Skeletal muscle tissue (tissue), 4 donors: Measurements from ENCODE around the gene TEX26. TPM values are rescaled to one million over a fixed set of nuclear protein-coding genes. Genes with fewer than 3 reads are reported as not detected.

Experiments
- H3K27ac ChIP-seq: one replicate; pipeline ENCODE4 v1.7.0; 2013; ENCODE audit warnings: mild to moderate bottlenecking, low read depth, low read length, inconsistent platforms
- H3K27me3 ChIP-seq, 3 donors: one replicate each; pipeline ENCODE4 v1.7.0; 2013; ENCODE audit warnings: low read length in 3 of 3; ENCODE audit not compliant: control insufficient read depth in 3 of 3, insufficient read depth in 3 of 3
- H3K36me3 ChIP-seq, 3 donors: one replicate each; pipeline ENCODE4 v1.7.0; 2013; ENCODE audit warnings: low read length in 3 of 3; ENCODE audit not compliant: control insufficient read depth in 3 of 3, insufficient read depth in 3 of 3
- H3K4me1 ChIP-seq, 3 donors: one replicate each; pipeline ENCODE4 v1.7.0; 2013; ENCODE audit warnings: low read length in 3 of 3, mild to moderate bottlenecking in 3 of 3; ENCODE audit not compliant: control insufficient read depth in 3 of 3, insufficient read depth in 3 of 3
- H3K4me3 ChIP-seq, 3 donors: one replicate each; pipeline ENCODE4 v1.7.0; 2013; ENCODE audit warnings: low read length in 3 of 3
- H3K9ac ChIP-seq, 3 donors: one replicate each; pipeline ENCODE4 v1.7.0; 2013; ENCODE audit warnings: low read length in 3 of 3, mild to moderate bottlenecking in 3 of 3, moderate library complexity in 2 of 3, low read depth in 1 of 3
- H3K9me3 ChIP-seq, 3 donors: one replicate each; pipeline ENCODE4 v1.7.0; 2013; ENCODE audit warnings: low read length in 3 of 3; ENCODE audit not compliant: control insufficient read depth in 3 of 3
- total RNA-seq: library from RNA; depleted of rRNA; stranded (reverse); fragments of >200 nt; gene quantifications from one replicate; pipeline ENCODE4 v1.2.3, GENCODE V29; 2014
- donor health status: Osteomylitis.

TEX26 gene
- total RNA-seq, 1 donor from 2014 or later = not detected

DNA sequence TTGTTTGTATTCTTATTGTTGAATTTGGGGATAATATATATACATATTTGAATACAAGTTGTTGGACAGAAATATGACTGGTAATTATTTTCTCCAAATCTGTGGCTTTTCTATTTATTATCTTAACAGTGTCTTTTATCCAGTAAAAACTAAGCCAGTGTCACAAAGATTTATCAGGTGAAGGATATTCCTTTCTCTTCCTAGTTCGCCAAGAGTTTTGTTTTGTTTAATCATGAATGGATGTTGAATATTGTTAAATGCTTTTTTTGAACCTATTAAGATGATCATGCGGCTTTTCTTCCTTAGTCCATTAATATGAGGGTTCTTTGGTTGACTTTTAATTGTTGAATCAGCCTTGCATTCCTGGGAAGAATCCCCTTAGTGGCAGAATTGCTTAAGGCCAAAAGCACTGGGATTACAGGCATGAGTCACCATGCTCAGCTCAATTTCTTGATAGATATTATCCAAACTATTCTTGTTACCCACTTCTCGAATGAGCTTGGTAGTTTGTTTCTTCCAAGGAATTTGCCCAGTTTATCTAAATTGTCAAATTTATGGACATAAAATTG, 53.3 kb downstream of the TEX26 start:
- H3K4me3 ChIP-seq = no peak overlapping the region
- no peak overlapping the region for H3K27ac ChIP-seq
- no peaks in the 10 kb centered on the region for H3K9me3 ChIP-seq
- no peaks in the 10 kb centered on the region for H3K36me3 ChIP-seq
- no peaks in the 10 kb centered on the region for H3K4me1 ChIP-seq
- no peaks in the 10 kb centered on the region for H3K27me3 ChIP-seq
- H3K9ac ChIP-seq = no peak overlapping the region

DNA sequence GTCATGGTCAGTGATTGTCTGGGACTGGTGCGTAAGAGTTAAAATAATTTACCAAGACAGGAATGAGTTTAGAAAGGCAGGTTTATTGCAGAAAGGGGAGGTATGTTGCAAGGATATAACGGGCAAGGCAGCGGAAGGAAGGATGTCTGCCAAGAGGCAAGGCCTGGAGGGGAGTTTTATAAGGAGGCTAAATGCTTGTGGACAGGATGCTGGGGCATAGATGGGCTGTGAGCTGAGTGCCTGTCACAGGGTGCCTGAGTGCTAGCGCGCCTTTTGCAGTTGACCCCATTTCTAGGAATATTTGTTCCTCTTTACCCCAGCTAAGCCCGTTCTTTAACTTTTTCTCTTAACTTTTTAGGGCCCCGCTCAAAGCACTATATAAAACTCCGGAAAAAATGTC, 58.7 kb downstream of the TEX26 start:
- H3K27me3 ChIP-seq = peaks cover 0 to 4% (median 0%) of the 10 kb centered on the region in 3 donors
- no peaks in the 10 kb centered on the region for H3K4me1 ChIP-seq
- no peak overlapping the region for H3K9ac ChIP-seq
- no peak overlapping the region for H3K27ac ChIP-seq
- H3K36me3 ChIP-seq = no peaks in the 10 kb centered on the region
- H3K9me3 ChIP-seq = no peaks in the 10 kb centered on the region
- H3K4me3 ChIP-seq = no peak overlapping the region

DNA sequence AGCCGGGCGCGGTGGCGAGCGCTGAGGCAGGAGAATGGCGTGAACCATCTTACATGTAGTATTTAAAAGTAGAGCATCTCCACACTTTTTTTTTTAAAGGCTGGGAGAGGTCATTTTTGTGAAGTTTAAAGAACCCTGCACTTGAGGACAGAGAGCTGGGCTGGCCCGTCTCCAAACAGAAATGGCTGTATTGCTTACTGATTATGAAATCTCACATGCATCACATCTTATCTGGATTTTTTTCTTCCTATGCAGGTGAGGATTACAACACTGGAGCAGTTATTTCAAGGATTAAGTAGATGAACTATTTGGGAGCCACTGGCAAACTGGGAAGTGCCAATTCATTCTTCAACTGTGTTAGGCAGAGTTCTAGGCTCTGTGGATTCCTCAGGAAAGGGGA, 59.5 kb downstream of the TEX26 start:
- Histone ChIP-seq H3K36me3 (no peaks in the 10 kb centered on the region), H3K4me1 (no peaks in the 10 kb centered on the region), H3K4me3 (no peak overlapping the region), H3K9ac (no peak overlapping the region), H3K9me3 (no peaks in the 10 kb centered on the region), H3K27ac (no peak overlapping the region), H3K27me3 (peaks cover 0 to 4% (median 0%) of the 10 kb centered on the region in 3 donors)

DNA sequence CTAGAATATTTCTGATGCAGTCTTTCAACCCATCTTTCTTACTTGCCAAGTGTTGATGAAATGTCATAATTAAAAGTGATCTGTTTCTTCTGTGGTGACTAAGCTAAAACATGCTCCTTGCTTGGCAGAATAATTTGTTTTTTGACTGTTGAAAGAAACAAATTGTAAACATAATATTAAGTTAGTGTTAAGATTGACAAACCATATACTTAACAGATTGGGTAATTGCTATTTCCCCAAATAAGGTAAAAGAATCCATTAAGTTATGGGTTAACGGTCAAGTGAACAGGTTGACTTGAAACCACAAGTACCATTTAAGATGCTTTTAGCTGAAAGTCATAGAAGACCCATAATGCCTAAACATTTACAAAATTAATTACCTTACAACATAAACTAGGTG, 62.9 kb downstream of the TEX26 start:
- no peak overlapping the region for H3K27ac ChIP-seq
- H3K4me3 ChIP-seq = no peak overlapping the region
- H3K27me3 ChIP-seq = peaks cover 0 to 8% (median 0%) of the 10 kb centered on the region in 3 donors
- H3K9ac ChIP-seq = no peak overlapping the region
- H3K4me1 ChIP-seq = no peaks in the 10 kb centered on the region
- H3K9me3 ChIP-seq = no peaks in the 10 kb centered on the region
- H3K36me3 ChIP-seq = no peaks in the 10 kb centered on the region

DNA sequence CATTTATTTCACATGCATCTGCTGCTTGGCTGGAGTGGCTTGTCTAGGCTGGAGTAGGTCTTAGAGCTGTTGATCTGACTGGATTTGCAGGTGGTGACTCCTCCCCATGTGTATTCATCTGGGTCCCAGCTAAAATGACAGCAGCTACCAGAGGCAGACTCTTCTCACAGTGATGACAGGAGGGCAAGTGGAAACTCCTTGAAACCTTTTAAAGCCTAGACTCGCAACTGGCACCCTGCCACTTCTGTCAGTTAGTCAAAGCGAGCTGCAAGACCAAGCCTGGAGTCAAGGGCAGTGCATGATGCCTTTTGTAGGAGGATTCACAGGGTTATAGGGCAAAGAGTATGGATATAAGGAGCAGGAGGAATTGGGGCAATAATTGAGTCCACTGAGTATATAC, 65.2 kb downstream of the TEX26 start:
- Histone ChIP-seq H3K27me3 (peaks cover 0 to 12% (median 0%) of the 10 kb centered on the region in 3 donors), H3K9ac (no peak overlapping the region), H3K27ac (no peak overlapping the region)

DNA sequence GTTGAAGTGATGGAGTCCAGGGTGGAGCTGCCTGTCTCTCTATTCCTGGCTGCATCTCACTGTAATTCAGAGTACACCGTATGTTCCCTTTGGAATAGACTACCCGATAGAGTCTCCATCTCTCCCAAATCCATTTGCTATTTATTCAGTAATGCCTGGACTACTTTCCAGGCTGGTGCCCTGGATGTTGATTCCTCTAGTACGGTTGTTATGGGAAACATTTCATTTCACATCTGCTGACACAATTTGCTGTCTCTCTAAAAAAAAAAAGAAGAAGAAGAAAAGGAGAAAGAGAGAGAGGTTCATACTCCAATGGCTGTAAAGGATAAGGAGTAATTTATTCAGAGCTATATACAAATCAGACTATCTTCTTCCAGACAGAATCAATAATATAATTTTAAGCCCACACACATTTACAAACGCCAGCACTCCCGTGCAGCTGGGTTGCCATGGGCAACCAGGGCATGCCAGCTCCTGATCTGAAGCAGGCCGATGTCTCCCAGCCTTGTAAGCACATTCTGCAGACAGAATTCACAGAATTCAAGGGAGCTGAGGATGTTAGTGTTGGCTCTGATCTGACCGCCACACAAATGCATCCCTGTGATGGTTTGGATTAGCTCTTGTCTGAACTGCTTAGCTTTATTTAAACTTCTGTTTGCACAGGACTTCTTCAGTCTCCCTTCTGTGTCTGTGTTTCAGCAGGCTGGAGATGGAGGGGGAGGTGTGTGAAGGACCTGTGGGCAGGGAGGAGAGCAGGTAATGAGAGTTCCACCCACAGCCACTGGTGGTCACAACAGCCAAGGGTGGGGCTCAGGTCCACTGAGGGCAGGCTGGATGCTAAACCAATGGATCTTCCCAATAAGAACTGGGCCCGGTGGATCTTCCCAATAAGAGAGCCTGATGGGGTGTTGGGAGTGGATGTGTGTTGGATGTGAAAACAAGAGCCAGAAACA, 66.0 kb downstream of the TEX26 start:
- H3K27ac ChIP-seq = no peak overlapping the region
- no peak overlapping the region for H3K9ac ChIP-seq
- no peak overlapping the region for H3K4me3 ChIP-seq
- peaks cover 0 to 10% (median 0%) of the 10 kb centered on the region in 3 donors for H3K27me3 ChIP-seq
- no peaks in the 10 kb centered on the region for H3K4me1 ChIP-seq
- no peaks in the 10 kb centered on the region for H3K36me3 ChIP-seq
- no peaks in the 10 kb centered on the region for H3K9me3 ChIP-seq

More for the DNA sequence above, 65.2 kb downstream of the TEX26 start:
- Histone ChIP-seq H3K36me3 (no peaks in the 10 kb centered on the region), H3K4me3 (no peak overlapping the region), H3K9me3 (no peaks in the 10 kb centered on the region), H3K4me1 (no peaks in the 10 kb centered on the region)

DNA sequence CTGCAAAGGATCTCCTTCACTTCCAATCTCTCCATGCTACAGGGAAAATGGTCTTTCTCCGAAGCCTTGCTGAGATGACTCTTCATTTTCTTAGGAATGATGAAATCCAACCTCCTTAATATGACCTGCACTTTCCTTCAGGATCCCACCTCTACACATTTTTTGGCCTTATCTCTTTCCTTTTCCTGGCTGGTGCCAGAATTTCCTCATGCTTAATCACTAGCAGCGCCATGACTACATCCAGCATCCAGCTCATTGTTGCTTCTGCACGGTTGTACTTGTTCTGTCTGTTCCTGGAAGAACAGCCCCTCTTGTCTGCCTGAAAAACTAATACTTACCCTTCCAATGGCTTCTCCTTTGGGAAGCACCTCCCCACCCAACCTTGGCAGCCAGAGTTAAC, 68.4 kb downstream of the TEX26 start:
- H3K27me3 ChIP-seq = peaks cover 0 to 15% (median 0%) of the 10 kb centered on the region in 3 donors
- peaks cover 0 to 2% (median 0%) of the 10 kb centered on the region in 3 donors for H3K9me3 ChIP-seq
- H3K4me1 ChIP-seq = no peaks in the 10 kb centered on the region
- no peak overlapping the region for H3K4me3 ChIP-seq
- H3K36me3 ChIP-seq = no peaks in the 10 kb centered on the region
- H3K27ac ChIP-seq = no peak overlapping the region
- H3K9ac ChIP-seq = no peak overlapping the region

DNA sequence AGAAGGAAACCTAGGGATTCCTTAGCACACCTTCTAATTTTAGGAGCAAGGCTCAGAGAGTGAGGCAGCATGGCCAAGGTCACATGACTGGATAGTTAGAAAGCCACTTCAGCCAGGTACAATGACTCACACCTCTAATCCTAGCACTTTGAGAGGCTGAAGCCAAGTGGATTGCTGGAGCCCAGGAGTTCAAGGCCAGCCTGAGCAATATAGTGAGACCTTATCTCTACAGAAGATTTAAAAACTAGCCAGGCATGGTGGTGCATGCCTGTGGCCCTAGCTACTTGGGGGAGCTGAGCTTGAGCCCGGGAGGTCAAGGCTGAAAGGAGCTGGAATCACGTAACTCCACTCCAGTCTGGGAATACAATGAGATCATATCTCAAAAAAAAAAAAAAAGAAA, 69.2 kb downstream of the TEX26 start:
- Histone ChIP-seq H3K4me1 (no peaks in the 10 kb centered on the region), H3K9ac (no peak overlapping the region), H3K9me3 (peaks cover 0 to 2% (median 0%) of the 10 kb centered on the region in 3 donors), H3K27ac (no peak overlapping the region), H3K27me3 (peaks cover 0 to 15% (median 4%) of the 10 kb centered on the region in 3 donors), H3K4me3 (no peak overlapping the region), H3K36me3 (no peaks in the 10 kb centered on the region)

DNA sequence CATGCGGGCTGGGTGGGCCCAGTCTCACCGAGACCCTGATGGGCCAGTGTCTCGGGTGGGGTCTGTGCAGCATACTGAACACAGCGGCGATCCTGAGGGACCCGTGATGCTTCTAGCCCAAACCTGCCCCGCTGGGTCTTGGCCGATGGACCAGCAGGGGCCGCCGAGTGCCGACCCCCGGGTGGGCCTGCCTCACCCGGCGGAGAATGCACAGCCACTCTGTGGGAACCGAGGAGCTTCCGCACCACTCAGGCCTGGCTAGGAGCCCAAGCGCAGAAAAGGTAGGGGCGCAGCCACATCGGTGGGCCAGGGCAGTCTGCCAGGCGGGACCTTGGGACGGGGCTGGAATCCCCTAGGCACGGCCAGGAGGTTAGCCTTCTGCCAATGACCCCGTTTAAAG, 72.6 kb downstream of the TEX26 start:
- peaks cover 0 to 2% (median 0%) of the 10 kb centered on the region in 3 donors for H3K4me1 ChIP-seq
- H3K27me3 ChIP-seq = peaks cover 8 to 10% (median 9%) of the 10 kb centered on the region in 3 donors
- H3K36me3 ChIP-seq = no peaks in the 10 kb centered on the region
- H3K9ac ChIP-seq = no peak overlapping the region
- no peak overlapping the region for H3K4me3 ChIP-seq
- peaks cover 0 to 2% (median 0%) of the 10 kb centered on the region in 3 donors for H3K9me3 ChIP-seq
- no peak overlapping the region for H3K27ac ChIP-seq

DNA sequence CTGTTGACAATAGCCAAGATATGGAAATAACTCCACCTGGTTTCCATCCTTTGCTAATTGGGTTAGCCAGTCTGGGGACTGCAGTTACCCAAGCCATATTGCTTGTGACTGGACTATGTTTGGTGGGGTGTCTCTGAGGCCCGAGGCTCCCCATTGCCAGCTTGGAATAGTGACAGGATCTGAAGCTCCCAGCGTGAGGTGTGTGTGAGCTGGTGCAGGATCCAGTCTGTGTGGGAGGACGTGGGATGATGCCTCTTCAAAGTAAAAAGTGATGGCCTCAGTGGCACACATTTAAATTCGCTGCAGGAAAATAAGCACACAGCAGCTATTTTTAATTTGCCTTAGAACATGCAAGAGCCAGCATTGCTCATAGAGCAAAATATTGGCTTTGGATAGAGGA, 75.0 kb downstream of the TEX26 start:
- Histone ChIP-seq H3K27ac (no peak overlapping the region), H3K4me3 (no peak overlapping the region), H3K9ac (no peak overlapping the region), H3K36me3 (no peaks in the 10 kb centered on the region), H3K9me3 (peaks cover 0 to 2% (median 0%) of the 10 kb centered on the region in 3 donors), H3K27me3 (peaks cover 6 to 10% (median 8%) of the 10 kb centered on the region in 3 donors), H3K4me1 (peaks cover 0 to 2% (median 0%) of the 10 kb centered on the region in 3 donors)
